ENCODE measurements around the gene C10orf95. TPM values are rescaled to one million over a fixed set of nuclear protein-coding genes. Genes with fewer than 3 reads are reported as not detected.

The C10orf95 gene
- total and polyA plus RNA-seq, 10 of the 15 experiments (the other 5 are each of a cell fraction or from before 2014, with no cell fraction given), result 0.06 to 1.1 (median 0.31) TPM

DNA sequence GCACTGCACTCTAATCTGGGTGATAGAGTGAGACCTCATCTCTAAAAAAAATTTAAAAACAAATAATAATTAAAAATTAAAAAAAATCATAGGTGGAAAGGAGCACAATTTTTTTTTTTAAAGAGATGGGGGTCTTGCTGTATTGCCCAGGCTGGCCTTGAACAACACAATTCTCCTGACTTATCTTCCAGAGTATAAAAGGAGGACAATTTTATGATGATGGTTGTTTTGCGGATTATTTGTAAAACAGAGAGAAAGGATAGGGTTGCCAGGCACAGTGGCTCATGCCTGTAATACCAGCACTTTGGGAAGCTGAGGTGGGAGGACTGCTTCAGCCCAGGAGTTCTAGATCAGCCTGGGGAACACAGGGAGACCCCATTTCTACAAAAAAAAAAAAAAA lies 46.2 kb upstream of the C10orf95 start:
- Histone ChIP-seq H2AFZ (ENCODE audit: control insufficient read depth, low read depth, low read length) (no peak overlapping the region), H3K9me3 (replicated peaks; ENCODE audit: control insufficient read depth, insufficient read depth, low read length) (no peaks in the 10 kb centered on the region), H3K9ac (ENCODE audit: control insufficient read depth, insufficient read depth, low read length) (no peak overlapping the region), H3K4me2 (ENCODE audit: control insufficient read depth, insufficient read depth) (no peak overlapping the region), H3K36me3 (ENCODE audit: control insufficient read depth in 2 of 2, insufficient read depth in 2 of 2, low read length in 1 of 2) (peaks cover 0 to under 1% of the 10 kb centered on the region in 2 experiments; a peak in 1 of 4 replicates), H3K27me3 (replicated peaks in 1 of 2; ENCODE audit: control insufficient read depth in 2 of 2, insufficient read depth in 2 of 2, low read length in 1 of 2) (no peaks in the 10 kb centered on the region), H3K4me1 (ENCODE audit: control insufficient read depth, insufficient read depth, low read length) (no peaks in the 10 kb centered on the region), H4K20me1 (ENCODE audit: control insufficient read depth, insufficient read depth) (no peaks in the 10 kb centered on the region), H3K27ac (ENCODE audit: control insufficient read depth, insufficient read depth) (no peak overlapping the region), H3K4me3 (no peak overlapping the region), H3K79me2 (ENCODE audit: control insufficient read depth, insufficient read depth, low read length) (peaks cover 59% of the 10 kb centered on the region)
- intact Hi-C loops (cut with micrococcal nuclease; ENCODE audit: unreplicated experiment) (no loop called here), in situ Hi-C loops (cut with MboI) (no loop called here)
- SMC1A ChIA-PET (ENCODE audit: uncharacterized antibody, unreplicated experiment), result interaction anchor here (0.5 to 1.8 kb wide), 6 partner anchors 59 to 276 kb away, joined by 3 to 10 read pairs (median 4); no protein-coding TSS in a partner anchor
- CTCF ChIA-PET, result interaction anchor here (0.6 to 4.9 kb wide), 8 partner anchors 11 to 268 kb away, joined by 3 to 45 read pairs (median 4); no protein-coding TSS in a partner anchor
- FAIRE-seq (no peak), DNase-seq (ENCODE audit: low read depth, low spot score) (no peak), ATAC-seq (no peak)
- BruUV-seq (replicated peaks), result no TSS peak
- POLR2A ChIA-PET, result interaction anchor here (0.6 to 1.9 kb wide), 6 partner anchors 10 to 585 kb away, joined by 3 to 6 read pairs (median 4); partner anchors contain the start of gene C10orf95
- TF ChIP-seq MEF2A (IDR thresholded peaks at IDR 0.05; ENCODE audit: insufficient read depth, low read depth, low read length), result no peak
- TF ChIP-seq KLF5 (IDR thresholded peaks at IDR 0.05; ENCODE audit: partially characterized antibody), result no peak
- no peak for TF ChIP-seq MTA2 (IDR thresholded peaks at IDR 0.05; ENCODE audit: low read depth)
- no peak for TF ChIP-seq MYB (IDR thresholded peaks at IDR 0.05; ENCODE audit: borderline replicate concordance, low read depth, low read length)
- no peak for TF ChIP-seq NRF1 (conservative IDR thresholded peaks at IDR 0.05; ENCODE audit: low read depth, low read length)
- TF ChIP-seq MTA3 (IDR thresholded peaks at IDR 0.05; ENCODE audit: borderline replicate concordance, low read length), result no peak
- no peak for TF ChIP-seq CBX5 (IDR thresholded peaks at IDR 0.05; ENCODE audit: low read depth)
- TF ChIP-seq SIX5 (IDR thresholded peaks at IDR 0.05; ENCODE audit: low read depth, low read length, severe bottlenecking), result no peak
- TF ChIP-seq PAX5 (IDR thresholded peaks at IDR 0.05; ENCODE audit: borderline replicate concordance, low read depth, low read length), result no peak
- no peak for TF ChIP-seq RFX5 (IDR thresholded peaks at IDR 0.05; ENCODE audit: low read depth, low read length)
- TF ChIP-seq, protein P1, sequence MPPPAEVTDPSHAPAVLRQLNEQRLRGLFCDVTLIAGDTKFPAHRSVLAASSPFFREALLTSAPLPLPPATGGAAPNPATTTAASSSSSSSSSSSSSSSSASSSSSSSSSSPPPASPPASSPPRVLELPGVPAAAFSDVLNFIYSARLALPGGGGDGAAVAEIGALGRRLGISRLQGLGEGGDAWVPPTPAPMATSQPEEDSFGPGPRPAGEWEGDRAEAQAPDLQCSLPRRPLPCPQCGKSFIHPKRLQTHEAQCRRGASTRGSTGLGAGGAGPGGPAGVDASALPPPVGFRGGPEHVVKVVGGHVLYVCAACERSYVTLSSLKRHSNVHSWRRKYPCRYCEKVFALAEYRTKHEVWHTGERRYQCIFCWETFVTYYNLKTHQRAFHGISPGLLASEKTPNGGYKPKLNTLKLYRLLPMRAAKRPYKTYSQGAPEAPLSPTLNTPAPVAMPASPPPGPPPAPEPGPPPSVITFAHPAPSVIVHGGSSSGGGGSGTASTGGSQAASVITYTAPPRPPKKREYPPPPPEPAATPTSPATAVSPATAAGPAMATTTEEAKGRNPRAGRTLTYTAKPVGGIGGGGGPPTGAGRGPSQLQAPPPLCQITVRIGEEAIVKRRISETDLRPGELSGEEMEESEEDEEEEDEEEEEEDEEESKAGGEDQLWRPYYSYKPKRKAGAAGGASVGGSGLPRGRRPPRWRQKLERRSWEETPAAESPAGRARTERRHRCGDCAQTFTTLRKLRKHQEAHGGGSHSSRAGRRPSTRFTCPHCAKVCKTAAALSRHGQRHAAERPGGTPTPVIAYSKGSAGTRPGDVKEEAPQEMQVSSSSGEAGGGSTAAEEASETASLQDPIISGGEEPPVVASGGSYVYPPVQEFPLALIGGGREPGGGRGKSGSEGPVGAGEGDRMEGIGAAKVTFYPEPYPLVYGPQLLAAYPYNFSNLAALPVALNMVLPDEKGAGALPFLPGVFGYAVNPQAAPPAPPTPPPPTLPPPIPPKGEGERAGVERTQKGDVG (CRISPR knock-in tag; IDR thresholded peaks at IDR 0.05), result no peak
- no peak for TF ChIP-seq SREBF2 (IDR thresholded peaks at IDR 0.05; ENCODE audit: low read length)
- TF ChIP-seq TCF3 (IDR thresholded peaks at IDR 0.05; ENCODE audit: borderline replicate concordance, insufficient read depth, low read depth, low read length), result no peak
- TF ChIP-seq SMAD1 (IDR thresholded peaks at IDR 0.05; ENCODE audit: low read depth, partially characterized antibody), result no peak
- TF ChIP-seq CHD2 (IDR thresholded peaks at IDR 0.05; ENCODE audit: borderline replicate concordance, low read depth, low read length), result no peak
- RAD21 ChIA-PET (ENCODE audit: unreplicated experiment), result interaction anchor here (0.6 to 3.1 kb wide), 3 partner anchors 86 to 328 kb away, joined by 3 to 17 read pairs (median 4); no protein-coding TSS in a partner anchor
- WGBS (ENCODE audit: insufficient coverage, insufficient replicate concordance, low lambda C conversion rate, missing lambda C conversion rate), result 95% methylated on average over 1 of the region's 1 CpG
